Brain microvascular endothelial cell (primary cell): Measurements from ENCODE around the gene STAT5A.

Experiments used
- DNase-seq: peaks from one replicate; pipeline ENCODE4 v3.0.0-alpha.2; 2020
- H3K27ac ChIP-seq: fragments of 250-450 bp; sonication (Bioruptor Pico); 2 replicates; pipeline ENCODE4 v1.5.1; 2020; ENCODE audit warnings: mild to moderate bottlenecking, moderate library complexity
- H3K27me3 ChIP-seq: fragments of 250-450 bp; sonication (Bioruptor Pico); replicated peaks from 2 replicates; pipeline ENCODE4 v1.5.1; 2020; ENCODE audit warnings: mild to moderate bottlenecking
- H3K36me3 ChIP-seq: fragments of 250-450 bp; sonication (Bioruptor Pico); replicated peaks from 2 replicates; pipeline ENCODE4 v1.5.1; 2020; ENCODE audit warnings: mild to moderate bottlenecking
- H3K4me3 ChIP-seq: 2 replicates; pipeline ENCODE4 v1.5.1; 2011; ENCODE audit warnings: low read depth, mild to moderate bottlenecking, control low read depth, low read length, moderate library complexity
- in situ Hi-C: cut with HindIII; loops from 2 replicates; pipeline ENCODE4 v1.10.0; 2017; ENCODE audit warnings: low sequenced_read_pairs, low pct_ligation_motif_present
- TF ChIP-seq, protein P1 (sequence below): IDR thresholded peaks from 2 replicates; pipeline ENCODE4 v1.5.1; 2011; ENCODE audit warnings: low read depth, mild to moderate bottlenecking, moderate library complexity, low read length, control low read depth, inconsistent platforms; ENCODE audit errors: missing control alignments

Gene STAT5A

DNA sequence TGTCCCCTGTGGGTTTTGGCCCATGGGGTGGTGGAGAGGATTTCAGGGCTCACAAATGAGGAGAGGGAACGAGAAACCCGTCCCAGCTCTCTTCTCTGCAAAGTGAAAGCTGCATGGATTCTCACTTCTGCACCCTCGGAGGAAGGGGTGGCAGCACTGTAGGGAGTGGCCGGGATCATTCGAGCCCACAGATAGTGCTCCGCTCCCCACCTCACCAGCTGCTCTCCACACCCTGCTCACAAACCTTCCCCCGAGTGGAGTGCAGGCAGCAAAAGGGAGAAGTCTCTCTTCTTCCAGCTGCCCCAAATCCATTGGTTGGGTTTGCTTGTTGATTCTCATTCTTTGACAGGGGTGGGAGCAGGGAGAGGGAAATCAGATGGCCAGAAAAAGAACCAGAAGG lies 20.1 kb downstream of the STAT5A start:
- Histone ChIP-seq H3K27ac (no peak overlapping the region), H3K4me3 (no peak overlapping the region), H3K27me3 (no peaks in the 10 kb centered on the region), H3K36me3 (peaks cover 12% of the 10 kb centered on the region)
- in situ Hi-C loops: loop anchor here (25.0 kb wide), 1 partner anchor 204 kb away; no protein-coding TSS in a partner anchor
- no peak for DNase-seq
- TF ChIP-seq, protein P1, sequence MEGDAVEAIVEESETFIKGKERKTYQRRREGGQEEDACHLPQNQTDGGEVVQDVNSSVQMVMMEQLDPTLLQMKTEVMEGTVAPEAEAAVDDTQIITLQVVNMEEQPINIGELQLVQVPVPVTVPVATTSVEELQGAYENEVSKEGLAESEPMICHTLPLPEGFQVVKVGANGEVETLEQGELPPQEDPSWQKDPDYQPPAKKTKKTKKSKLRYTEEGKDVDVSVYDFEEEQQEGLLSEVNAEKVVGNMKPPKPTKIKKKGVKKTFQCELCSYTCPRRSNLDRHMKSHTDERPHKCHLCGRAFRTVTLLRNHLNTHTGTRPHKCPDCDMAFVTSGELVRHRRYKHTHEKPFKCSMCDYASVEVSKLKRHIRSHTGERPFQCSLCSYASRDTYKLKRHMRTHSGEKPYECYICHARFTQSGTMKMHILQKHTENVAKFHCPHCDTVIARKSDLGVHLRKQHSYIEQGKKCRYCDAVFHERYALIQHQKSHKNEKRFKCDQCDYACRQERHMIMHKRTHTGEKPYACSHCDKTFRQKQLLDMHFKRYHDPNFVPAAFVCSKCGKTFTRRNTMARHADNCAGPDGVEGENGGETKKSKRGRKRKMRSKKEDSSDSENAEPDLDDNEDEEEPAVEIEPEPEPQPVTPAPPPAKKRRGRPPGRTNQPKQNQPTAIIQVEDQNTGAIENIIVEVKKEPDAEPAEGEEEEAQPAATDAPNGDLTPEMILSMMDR: no peak

DNA sequence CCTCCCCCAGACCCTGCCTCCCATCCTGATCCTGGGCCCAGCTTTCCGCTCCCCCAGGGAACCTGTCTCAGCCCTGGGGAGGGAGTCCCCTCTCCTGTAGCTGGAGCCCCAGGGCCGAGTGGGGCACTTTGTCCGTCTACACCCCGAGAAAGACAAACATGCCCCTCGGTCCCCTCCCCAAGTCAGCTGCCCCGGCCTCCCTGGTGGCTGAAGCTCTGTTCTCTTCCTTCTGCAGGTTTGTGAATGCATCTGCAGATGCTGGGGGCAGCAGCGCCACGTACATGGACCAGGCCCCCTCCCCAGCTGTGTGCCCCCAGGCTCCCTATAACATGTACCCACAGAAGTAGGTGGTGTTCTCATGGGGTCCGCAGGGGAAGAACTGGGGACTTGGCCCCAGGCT lies 20.8 kb downstream of the STAT5A start:
- no peaks in the 10 kb centered on the region for H3K27me3 ChIP-seq
- DNase-seq: no peak
- no peak overlapping the region for H3K4me3 ChIP-seq
- TF ChIP-seq, protein P1: no peak
- no peak overlapping the region for H3K27ac ChIP-seq
- peaks cover 19% of the 10 kb centered on the region for H3K36me3 ChIP-seq
- in situ Hi-C loops: loop anchor here (25.0 kb wide), 1 partner anchor 203 kb away; no protein-coding TSS in a partner anchor

- TF ChIP-seq, protein P1: peak; percentile 42
- no peak for DNase-seq
- no peaks in the 10 kb centered on the region for H3K27me3 ChIP-seq
- peaks cover 24% of the 10 kb centered on the region for H3K36me3 ChIP-seq
- H3K27ac ChIP-seq: no peak overlapping the region
- in situ Hi-C loops: loop anchor here (25.0 kb wide), 1 partner anchor 202 kb away; no protein-coding TSS in a partner anchor
- H3K4me3 ChIP-seq: no peak overlapping the region
These were observed 21.9 kb downstream of the STAT5A start for GRCh38 chr17:42309986-42310786.

DNA sequence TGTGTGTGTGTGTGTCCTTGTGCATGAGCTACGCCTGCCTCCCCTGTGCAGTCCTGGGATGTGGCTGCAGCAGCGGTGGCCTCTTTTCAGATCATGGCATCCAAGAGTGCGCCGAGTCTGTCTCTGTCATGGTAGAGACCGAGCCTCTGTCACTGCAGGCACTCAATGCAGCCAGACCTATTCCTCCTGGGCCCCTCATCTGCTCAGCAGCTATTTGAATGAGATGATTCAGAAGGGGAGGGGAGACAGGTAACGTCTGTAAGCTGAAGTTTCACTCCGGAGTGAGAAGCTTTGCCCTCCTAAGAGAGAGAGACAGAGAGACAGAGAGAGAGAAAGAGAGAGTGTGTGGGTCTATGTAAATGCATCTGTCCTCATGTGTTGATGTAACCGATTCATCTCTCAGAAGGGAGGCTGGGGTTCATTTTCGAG lies 22.5 kb downstream of the STAT5A start:
- in situ Hi-C loops: loop anchor here (25.0 kb wide), 1 partner anchor 202 kb away; no protein-coding TSS in a partner anchor

GRCh38 chr17:42311240-42312034 lies 23.1 kb downstream of the STAT5A start:
- in situ Hi-C loops: loop anchor here (25.0 kb wide), 1 partner anchor 201 kb away; no protein-coding TSS in a partner anchor
- Histone ChIP-seq H3K27me3 (no peaks in the 10 kb centered on the region), H3K4me3 (no peak overlapping the region), H3K27ac (no peak overlapping the region), H3K36me3 (peaks cover 36% of the 10 kb centered on the region)
- no peak for DNase-seq
- TF ChIP-seq, protein P1: no peak

More for the DNA sequence above, 22.5 kb downstream of the STAT5A start:
- Histone ChIP-seq H3K27me3 (no peaks in the 10 kb centered on the region), H3K4me3 (no peak overlapping the region), H3K27ac (no peak overlapping the region), H3K36me3 (peaks cover 30% of the 10 kb centered on the region)
- TF ChIP-seq, protein P1: no peak
- DNase-seq: no peak
